K562 (cell line): Measurements from ENCODE around the gene C1QTNF8. TPM values are rescaled to one million over a fixed set of nuclear protein-coding genes. Genes with fewer than 3 reads are reported as not detected.

Source experiments
- ATAC-seq: fragments of 200-7000 bp; cut with Tn5 transposase; 3 replicates; pipeline ENCODE4 v1.9.1; 2020; ENCODE audit warnings: moderate library complexity
- BruUV-seq: library from RNA; stranded (reverse); fragments of 400-500 nt; replicated peaks from 2 replicates; lab custom pipeline; 2021; lab: Mats Ljungman, UMichigan
- CTCF ChIA-PET: fragments of 300-600 bp; formaldehyde crosslinking; extraction: SDS; loops from one replicate; lab custom pipeline; 2021; ENCODE audit warnings: low intra/inter-chr PET ratio; lab: Yijun Ruan, JAX
- POLR2A ChIA-PET: fragments of 300-600, 350-650 bp; sonication (Branson Sonifier 250); formaldehyde crosslinking; extraction: SDS; loops from one replicate; lab custom pipeline; 2021; ENCODE audit warnings: antibody characterized with exemption, inconsistent platforms; lab: Yijun Ruan, JAX
- DNase-seq, 4 experiments: peaks; one replicate each; pipeline versions ENCODE4 v3.0.0 to v3.0.0-alpha.2; 2011 to 2018; ENCODE audit warnings: low spot score in 3 of 4, mixed read lengths in 3 of 4; ENCODE audit errors: extremely low read depth in 1 of 4
- FAIRE-seq: peaks from 2 replicates; lab custom pipeline; 2011; peaks lifted over from hg19 to GRCh38; lab: Jason Lieb, UNC
- H2AFZ ChIP-seq: 2 replicates; pipeline ENCODE4 v1.6.0; 2011; ENCODE audit warnings: low read depth, low read length, control low read depth, inconsistent platforms
- H3K27ac ChIP-seq: fragments of 200-600 bp; 3 replicates; pipeline ENCODE4 v1.8.0; 2011; ENCODE audit warnings: low read depth, mild to moderate bottlenecking, control low read depth, inconsistent platforms, low read length, moderate library complexity, mixed read lengths; ENCODE audit errors: extremely low read depth
- H3K27me3 ChIP-seq, 2 experiments: fragments of 300-600 bp in 1 of 2; 2 replicates in 1 of 2; 3 replicates in 1 of 2; pipeline versions ENCODE4 v1.6.0 to v1.8.0; 2011; ENCODE audit warnings: inconsistent platforms in 2 of 2, low read length in 2 of 2, mild to moderate bottlenecking in 1 of 2, mixed read lengths in 1 of 2, moderate library complexity in 1 of 2; ENCODE audit not compliant: control insufficient read depth in 2 of 2, insufficient read depth in 2 of 2
- H3K36me3 ChIP-seq: fragments of 300-600 bp; 3 replicates; pipeline ENCODE4 v1.8.0; 2011; ENCODE audit warnings: mild to moderate bottlenecking, low read length, inconsistent platforms; ENCODE audit not compliant: control insufficient read depth, insufficient read depth
- H3K4me1 ChIP-seq, 2 experiments: fragments of 200-600 bp in 1 of 2; replicated peaks in 1 of 2; 2 replicates in 1 of 2; 3 replicates in 1 of 2; pipeline versions ENCODE4 v1.5.1 to v1.8.0; 2011; ENCODE audit warnings: inconsistent platforms in 2 of 2, low read length in 2 of 2, mild to moderate bottlenecking in 1 of 2, mixed read lengths in 1 of 2, moderate library complexity in 1 of 2; ENCODE audit not compliant: control insufficient read depth in 2 of 2, insufficient read depth in 2 of 2
- H3K4me2 ChIP-seq: 2 replicates; pipeline ENCODE4 v1.6.1; 2011; ENCODE audit warnings: low read length, control low read depth, inconsistent platforms, mixed read lengths; ENCODE audit not compliant: insufficient read depth
- H3K4me3 ChIP-seq: fragments of 200-600 bp; sonication (generic), shearing (Covaris generic); 2 replicates; pipeline ENCODE4 v1.5.1; 2016; ENCODE audit warnings: control low read depth, inconsistent platforms
- H3K79me2 ChIP-seq: fragments of 200-600 bp; 3 replicates; pipeline ENCODE4 v1.8.0; 2011; ENCODE audit warnings: low read length, inconsistent platforms; ENCODE audit not compliant: control insufficient read depth, insufficient read depth
- H3K9ac ChIP-seq, 2 experiments: 2 replicates each; pipeline versions ENCODE4 v1.6.0 to v1.6.1; 2011; ENCODE audit warnings: low read depth in 2 of 2, low read length in 2 of 2, control low read depth in 1 of 2, inconsistent platforms in 1 of 2, mild to moderate bottlenecking in 1 of 2, mixed read lengths in 1 of 2; ENCODE audit not compliant: insufficient read depth in 1 of 2
- H3K9me1 ChIP-seq: one replicate; pipeline ENCODE4 v1.6.0; 2011; ENCODE audit warnings: inconsistent platforms, mild to moderate bottlenecking, low read length, moderate library complexity; ENCODE audit not compliant: control insufficient read depth, insufficient read depth
- H3K9me3 ChIP-seq: replicated peaks from 2 replicates; pipeline ENCODE4 v1.5.1; 2011; ENCODE audit warnings: low read depth, low read length, inconsistent platforms; ENCODE audit not compliant: control insufficient read depth, insufficient read depth
- H4K20me1 ChIP-seq: replicated peaks from 2 replicates; pipeline ENCODE4 v1.6.1; 2011; ENCODE audit warnings: low read length, inconsistent platforms, mixed read lengths; ENCODE audit not compliant: control insufficient read depth, insufficient read depth
- RBM25 ChIP-seq: fragments of 200-400 bp; formaldehyde crosslinking; IDR thresholded peaks from 2 replicates; pipeline ENCODE4 v1.6.1; 2018; ENCODE audit warnings: low read length, low read depth, moderate library complexity; ENCODE audit not compliant: severe bottlenecking
- SP1 ChIP-seq: sonication (generic); formaldehyde crosslinking; IDR thresholded peaks from 2 replicates; pipeline ENCODE4 v1.8.1; 2022; ENCODE audit warnings: mild to moderate bottlenecking, missing genetic modification reagents
- TEAD4 ChIP-seq, 2 experiments: sonication (generic) in 1 of 2; formaldehyde crosslinking in 1 of 2; IDR thresholded peaks; 2 replicates each; pipeline versions ENCODE4 v1.6.1 to v1.8.0; 2012 to 2022; ENCODE audit warnings: borderline replicate concordance in 1 of 2, inconsistent platforms in 1 of 2, low read length in 1 of 2, mild to moderate bottlenecking in 1 of 2, missing genetic modification reagents in 1 of 2
- ZNF239 ChIP-seq: fragments of 250-450 bp; sonication (Bioruptor Pico); IDR thresholded peaks from 2 replicates; pipeline ENCODE4 v1.4.0; 2020; ENCODE audit warnings: mild to moderate bottlenecking
- WGBS: fragments of 100-300 bp; shearing (Covaris generic); methylation state at CpG from one replicate; pipeline ENCODE4 v1.1.6; 2016; ENCODE audit warnings: low coverage, mixed read lengths; ENCODE audit not compliant: insufficient coverage; ENCODE audit errors: missing lambda C conversion rate; 5-methylcytosine and 5-hydroxymethylcytosine counted together
- in situ Hi-C: fragments of 300-500 bp; cut with MboI; formaldehyde crosslinking; loops from 4 replicates; pipeline ENCODE4 v1.15.0; 2018; ENCODE audit warnings: inconsistent platforms, mixed read lengths
- intact Hi-C: fragments of 100-400 bp; cut with micrococcal nuclease; formaldehyde crosslinking; loops from 2 replicates; pipeline ENCODE4 v1.14.2; 2022
- polyA plus RNA-seq, 8 experiments: library from polyadenylated mRNA; depleted of rRNA in 4 of 8; stranded (reverse) in 5 of 8; unstranded in 3 of 8; fragments of >200 nt; fragmentation: Nextera tagmentation in 2 of 8; fragmentation: Illumina TruSeq in 1 of 8; extraction: Ambion mirVana in 2 of 8; extraction: Trizol in 1 of 8; gene quantifications; 2 replicates each; pipeline versions ENCODE4 v1.2.1 to v1.2.3, GENCODE V29; 2011 to 2014; ENCODE audit warnings: inconsistent platforms in 1 of 8, missing spikeins in 1 of 8
- total RNA-seq, 7 experiments: library from RNA; depleted of rRNA in 6 of 7; stranded (reverse); fragments of >200 nt in 6 of 7; fragmentation: Illumina TruSeq in 2 of 7; extraction: Trizol in 2 of 7; gene quantifications; 2 replicates each; pipeline versions ENCODE4 v1.2.1 to v1.2.3, GENCODE V29; 2011 to 2021; ENCODE audit warnings: low replicate concordance in 1 of 7

C1QTNF8 gene
- total and polyA plus RNA-seq, 9 of the 15 experiments (the other 6 are each of a cell fraction or from before 2014, with no cell fraction given) = not detected

DNA sequence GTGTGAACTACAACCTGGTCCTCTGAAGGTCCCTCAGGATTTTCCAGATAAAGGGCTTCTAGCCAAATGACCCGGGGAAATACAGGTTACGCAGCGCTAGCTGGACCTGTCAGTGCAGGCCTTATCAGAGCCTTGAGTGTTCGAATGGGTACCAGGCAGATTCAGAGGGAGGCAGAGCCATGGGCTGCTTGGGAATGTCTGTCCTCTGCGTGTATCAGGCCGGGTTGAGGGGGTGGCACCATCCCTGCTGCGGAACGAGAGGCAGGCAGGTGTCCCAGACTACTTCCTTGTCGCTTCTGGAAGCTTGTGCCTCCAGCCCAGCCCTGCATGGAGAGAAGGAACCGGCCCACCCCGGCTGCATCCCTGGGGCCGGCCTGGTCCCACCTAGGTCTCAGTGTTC, 57.1 kb downstream of the C1QTNF8 start:
- 15% methylated on average over 9 of the region's 12 CpGs for WGBS
- intact Hi-C loops (no loop called here), in situ Hi-C loops (no loop called here)
- H3K27ac ChIP-seq = no peak overlapping the region
- peaks cover 0 to 29% of the 10 kb centered on the region in 2 experiments; a peak in 1 of 5 replicates for H3K4me1 ChIP-seq
- H3K4me3 ChIP-seq = no peak overlapping the region
- H2AFZ ChIP-seq = no peak overlapping the region
- peaks cover 10% of the 10 kb centered on the region; the same call in 1 of the 2 replicates for H4K20me1 ChIP-seq
- no peak overlapping the region for H3K4me2 ChIP-seq
- ChIA-PET CTCF (no interaction called here), POLR2A (interaction anchor here (0.5 to 0.6 kb wide), 2 partner anchors 9 to 164 kb away, joined by 3 to 4 read pairs; no protein-coding TSS in a partner anchor)
- no peak for TF ChIP-seq TEAD4 (IDR thresholded peaks at IDR 0.05; ENCODE audit: low read length)
- TF ChIP-seq TEAD4 (CRISPR knock-in tag; IDR thresholded peaks at IDR 0.05; ENCODE audit: borderline replicate concordance) = no peak
- TF ChIP-seq SP1 (CRISPR knock-in tag) = no peak
- TF ChIP-seq RBM25 = peak; percentile 56
- peak; percentile 99 for TF ChIP-seq ZNF239 (CRISPR knock-in tag)
- H3K9ac ChIP-seq = no peak overlapping the region
- 0 out of 2 replicates have a peak, but pooled peaks cover 2% of the 10 kb centered on the region for H3K9me3 ChIP-seq
- FAIRE-seq = no peak
- no peaks in the 10 kb centered on the region for H3K9me1 ChIP-seq
- no peak for ATAC-seq
- DNase-seq = no peak
- no peaks in the 10 kb centered on the region for H3K79me2 ChIP-seq
- no TSS peak for BruUV-seq
- H3K27me3 ChIP-seq = peaks cover 7 to 38% of the 10 kb centered on the region in 2 experiments; a peak in 3 of 5 replicates
- H3K36me3 ChIP-seq = no peaks in the 10 kb centered on the region

Other genes starting within 250 kb of the C1QTNF8 start
Only the 7 nearest of the 10 such genes appear.
- 0.64 and 0.86 TPM in 2 replicates for gene LMF1, start 125.3 kb downstream of the C1QTNF8 start, total RNA-seq (2014; rRNA removed)
- 0.26 and 0.44 TPM in 2 replicates for gene LMF1, start 125.3 kb downstream of the C1QTNF8 start, total RNA-seq (2014; rRNA removed; fragmentation: Illumina TruSeq; extraction: Trizol)
- 0.41 and 0.47 TPM in 2 replicates for gene LMF1, start 125.3 kb downstream of the C1QTNF8 start, total RNA-seq (2015; rRNA removed; fragmentation: Illumina TruSeq; extraction: Trizol)
- gene LMF1, start 125.3 kb downstream of the C1QTNF8 start, total RNA-seq (2021) = 1.5 and 2.3 TPM in 2 replicates
- 1.0 and 1.5 TPM in 2 replicates for gene LMF1, start 125.3 kb downstream of the C1QTNF8 start, polyA plus RNA-seq (2011; rRNA removed)
- 1.1 TPM in 1 of 2 replicates, not detected in the other for gene LMF1, start 125.3 kb downstream of the C1QTNF8 start, polyA plus RNA-seq (2014; fragmentation: Illumina TruSeq; extraction: Trizol)
- gene LMF1, start 125.3 kb downstream of the C1QTNF8 start, polyA plus RNA-seq (2014; fragmentation: Nextera tagmentation; extraction: Ambion mirVana) = under 1 TPM; 0.11 TPM
- 0.98 and 1.6 TPM in 2 replicates for gene LMF1, start 125.3 kb downstream of the C1QTNF8 start, polyA plus RNA-seq (2014; rRNA removed)
- not detected in 2 replicates for gene SOX8, start 114.5 kb downstream of the C1QTNF8 start, total RNA-seq (2014; rRNA removed)
- gene SOX8, start 114.5 kb downstream of the C1QTNF8 start, total RNA-seq (2014; rRNA removed; fragmentation: Illumina TruSeq; extraction: Trizol) = not detected in 2 replicates
- gene SOX8, start 114.5 kb downstream of the C1QTNF8 start, total RNA-seq (2015; rRNA removed; fragmentation: Illumina TruSeq; extraction: Trizol) = not detected in 2 replicates
- gene SOX8, start 114.5 kb downstream of the C1QTNF8 start, total RNA-seq (2021) = 0.07 TPM in 2 replicates
- 0.09 and 0.15 TPM in 2 replicates for gene SOX8, start 114.5 kb downstream of the C1QTNF8 start, polyA plus RNA-seq (2011; rRNA removed)
- 0.04 TPM in 1 of 2 replicates, not detected in the other for gene SOX8, start 114.5 kb downstream of the C1QTNF8 start, polyA plus RNA-seq (2014; fragmentation: Illumina TruSeq; extraction: Trizol)
- not detected for gene SOX8, start 114.5 kb downstream of the C1QTNF8 start, polyA plus RNA-seq (2014; fragmentation: Nextera tagmentation; extraction: Ambion mirVana)
- gene SOX8, start 114.5 kb downstream of the C1QTNF8 start, polyA plus RNA-seq (2014; rRNA removed) = 0.11 and 0.15 TPM in 2 replicates
- gene SSTR5, start 23.5 kb downstream of the C1QTNF8 start, total RNA-seq (2014; rRNA removed) = not detected in 2 replicates
- gene SSTR5, start 23.5 kb downstream of the C1QTNF8 start, total RNA-seq (2014; rRNA removed; fragmentation: Illumina TruSeq; extraction: Trizol) = not detected in 2 replicates
- gene SSTR5, start 23.5 kb downstream of the C1QTNF8 start, total RNA-seq (2015; rRNA removed; fragmentation: Illumina TruSeq; extraction: Trizol) = not detected in 2 replicates
- gene SSTR5, start 23.5 kb downstream of the C1QTNF8 start, total RNA-seq (2021) = not detected in 2 replicates
- gene SSTR5, start 23.5 kb downstream of the C1QTNF8 start, polyA plus RNA-seq (2011; rRNA removed) = not detected in 2 replicates
- not detected in 2 replicates for gene SSTR5, start 23.5 kb downstream of the C1QTNF8 start, polyA plus RNA-seq (2014; fragmentation: Illumina TruSeq; extraction: Trizol)
- gene SSTR5, start 23.5 kb downstream of the C1QTNF8 start, polyA plus RNA-seq (2014; fragmentation: Nextera tagmentation; extraction: Ambion mirVana) = not detected
- gene SSTR5, start 23.5 kb downstream of the C1QTNF8 start, polyA plus RNA-seq (2014; rRNA removed) = not detected in 2 replicates
- 0.04 TPM in 1 of 2 replicates, not detected in the other for gene CACNA1H, start 56.9 kb upstream of the C1QTNF8 start, total RNA-seq (2014; rRNA removed)
- gene CACNA1H, start 56.9 kb upstream of the C1QTNF8 start, total RNA-seq (2014; rRNA removed; fragmentation: Illumina TruSeq; extraction: Trizol) = not detected in 2 replicates
- not detected in 2 replicates for gene CACNA1H, start 56.9 kb upstream of the C1QTNF8 start, total RNA-seq (2015; rRNA removed; fragmentation: Illumina TruSeq; extraction: Trizol)
- gene CACNA1H, start 56.9 kb upstream of the C1QTNF8 start, total RNA-seq (2021) = 0.09 and 0.18 TPM in 2 replicates
- 0.10 and 0.11 TPM in 2 replicates for gene CACNA1H, start 56.9 kb upstream of the C1QTNF8 start, polyA plus RNA-seq (2011; rRNA removed)
- gene CACNA1H, start 56.9 kb upstream of the C1QTNF8 start, polyA plus RNA-seq (2014; fragmentation: Illumina TruSeq; extraction: Trizol) = not detected in 2 replicates
- not detected for gene CACNA1H, start 56.9 kb upstream of the C1QTNF8 start, polyA plus RNA-seq (2014; fragmentation: Nextera tagmentation; extraction: Ambion mirVana)
- not detected in 2 replicates for gene CACNA1H, start 56.9 kb upstream of the C1QTNF8 start, polyA plus RNA-seq (2014; rRNA removed)
- not detected in 2 replicates for gene TPSG1, start 129.0 kb upstream of the C1QTNF8 start, total RNA-seq (2014; rRNA removed)
- not detected in 2 replicates for gene TPSG1, start 129.0 kb upstream of the C1QTNF8 start, total RNA-seq (2014; rRNA removed; fragmentation: Illumina TruSeq; extraction: Trizol)
- gene TPSG1, start 129.0 kb upstream of the C1QTNF8 start, total RNA-seq (2015; rRNA removed; fragmentation: Illumina TruSeq; extraction: Trizol) = not detected in 2 replicates
- gene TPSG1, start 129.0 kb upstream of the C1QTNF8 start, total RNA-seq (2021) = not detected in 2 replicates
- gene TPSG1, start 129.0 kb upstream of the C1QTNF8 start, polyA plus RNA-seq (2011; rRNA removed) = not detected in 2 replicates
- not detected in 2 replicates for gene TPSG1, start 129.0 kb upstream of the C1QTNF8 start, polyA plus RNA-seq (2014; fragmentation: Illumina TruSeq; extraction: Trizol)
- not detected for gene TPSG1, start 129.0 kb upstream of the C1QTNF8 start, polyA plus RNA-seq (2014; fragmentation: Nextera tagmentation; extraction: Ambion mirVana)
- gene TPSG1, start 129.0 kb upstream of the C1QTNF8 start, polyA plus RNA-seq (2014; rRNA removed) = not detected in 2 replicates
- not detected in 2 replicates for gene TPSB2, start 133.9 kb upstream of the C1QTNF8 start, total RNA-seq (2014; rRNA removed)
- not detected in 2 replicates for gene TPSB2, start 133.9 kb upstream of the C1QTNF8 start, total RNA-seq (2014; rRNA removed; fragmentation: Illumina TruSeq; extraction: Trizol)
- gene TPSB2, start 133.9 kb upstream of the C1QTNF8 start, total RNA-seq (2015; rRNA removed; fragmentation: Illumina TruSeq; extraction: Trizol) = not detected in 2 replicates
- gene TPSB2, start 133.9 kb upstream of the C1QTNF8 start, total RNA-seq (2021) = 0.16 and 0.18 TPM in 2 replicates
- not detected in 2 replicates for gene TPSB2, start 133.9 kb upstream of the C1QTNF8 start, polyA plus RNA-seq (2011; rRNA removed)
- not detected in 2 replicates for gene TPSB2, start 133.9 kb upstream of the C1QTNF8 start, polyA plus RNA-seq (2014; fragmentation: Illumina TruSeq; extraction: Trizol)
- gene TPSB2, start 133.9 kb upstream of the C1QTNF8 start, polyA plus RNA-seq (2014; fragmentation: Nextera tagmentation; extraction: Ambion mirVana) = not detected
- gene TPSB2, start 133.9 kb upstream of the C1QTNF8 start, polyA plus RNA-seq (2014; rRNA removed) = not detected in 2 replicates
- not detected in 2 replicates for gene TPSAB1, start 144.5 kb upstream of the C1QTNF8 start, total RNA-seq (2014; rRNA removed)
- not detected in 2 replicates for gene TPSAB1, start 144.5 kb upstream of the C1QTNF8 start, total RNA-seq (2014; rRNA removed; fragmentation: Illumina TruSeq; extraction: Trizol)
- gene TPSAB1, start 144.5 kb upstream of the C1QTNF8 start, total RNA-seq (2015; rRNA removed; fragmentation: Illumina TruSeq; extraction: Trizol) = not detected in 2 replicates
- gene TPSAB1, start 144.5 kb upstream of the C1QTNF8 start, total RNA-seq (2021) = 0.31 TPM in 1 of 2 replicates, not detected in the other
- not detected in 2 replicates for gene TPSAB1, start 144.5 kb upstream of the C1QTNF8 start, polyA plus RNA-seq (2011; rRNA removed)
- not detected in 2 replicates for gene TPSAB1, start 144.5 kb upstream of the C1QTNF8 start, polyA plus RNA-seq (2014; fragmentation: Illumina TruSeq; extraction: Trizol)
- not detected for gene TPSAB1, start 144.5 kb upstream of the C1QTNF8 start, polyA plus RNA-seq (2014; fragmentation: Nextera tagmentation; extraction: Ambion mirVana)
- gene TPSAB1, start 144.5 kb upstream of the C1QTNF8 start, polyA plus RNA-seq (2014; rRNA removed) = not detected in 2 replicates